ENCODE measurements around the gene FBXO39. TPM values are rescaled to one million over a fixed set of nuclear protein-coding genes. Genes with fewer than 3 reads are reported as not detected.

FBXO39 gene
- total and polyA plus RNA-seq, 2 donors (not counting 3 experiments of a cell fraction or from before 2014, with no cell fraction given) = 0.20 to 3.1 TPM

DNA sequence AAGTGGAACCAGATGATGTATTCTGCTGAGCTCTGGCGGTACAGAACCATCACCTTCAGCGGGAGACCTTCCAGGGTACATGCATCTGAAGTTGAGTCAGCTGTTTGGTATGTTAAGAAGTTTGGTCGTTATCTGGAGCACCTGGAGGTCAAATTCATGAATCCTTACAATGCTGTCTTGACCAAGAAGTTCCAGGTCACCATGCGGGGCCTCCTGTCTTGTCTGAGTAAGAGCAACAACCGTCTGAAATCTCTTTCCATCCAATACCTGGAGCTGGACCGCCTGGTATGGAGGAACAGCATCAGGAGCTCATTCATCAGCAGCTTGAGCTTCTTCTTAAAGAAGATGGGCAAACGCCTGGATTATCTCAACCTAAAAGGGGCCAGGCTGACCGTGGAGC, 4.0 kb downstream of the FBXO39 start:
- no peak overlapping the region for H3K9ac ChIP-seq (replicated peaks; ENCODE audit: extremely low read depth, insufficient read depth, low read length)
- intact Hi-C loops (cut with micrococcal nuclease) = no loop called here
- no peaks in the 10 kb centered on the region for H3K9me3 ChIP-seq (replicated peaks; ENCODE audit: control insufficient read depth, insufficient read depth, low read length)
- no peak for TF ChIP-seq CTCF (IDR thresholded peaks at IDR 0.05; ENCODE audit: extremely low read depth in 1 of 2, insufficient read depth in 1 of 2, low read depth in 1 of 2, low read length in 2 of 2)
- no peak for TF ChIP-seq GATA2 (IDR thresholded peaks at IDR 0.05; ENCODE audit: insufficient read depth, insufficient read length, low read depth, low read length)
- no peak for TF ChIP-seq MAX (IDR thresholded peaks at IDR 0.05; ENCODE audit: insufficient read depth, insufficient read length)
- no peak for TF ChIP-seq POLR2AphosphoS5 (IDR thresholded peaks at IDR 0.05; ENCODE audit: insufficient read depth, low read depth, low read length)
- no peak for TF ChIP-seq FOS (IDR thresholded peaks at IDR 0.05; ENCODE audit: borderline replicate concordance, insufficient read depth, low read length)
- TF ChIP-seq POLR2A (IDR thresholded peaks at IDR 0.05; ENCODE audit: low read depth, low read length) = no peak
- TF ChIP-seq EZH2 (IDR thresholded peaks at IDR 0.05; ENCODE audit: borderline replicate concordance, low read depth, low read length, severe bottlenecking) = no peak
- no peak for TF ChIP-seq JUN (IDR thresholded peaks at IDR 0.05; ENCODE audit: borderline replicate concordance, insufficient read depth, insufficient read length, low read depth)
- no peak for TF ChIP-seq MYC (IDR thresholded peaks at IDR 0.05; ENCODE audit: low read depth, low read length)
- no TSS peak for BruUV-seq (replicated peaks)
- FAIRE-seq = no peak
- POLR2A ChIA-PET = no interaction called here
- H3K4me3 ChIP-seq (replicated peaks in 1 of 3; ENCODE audit: insufficient read depth in 1 of 3, low read depth in 1 of 3, low read length in 3 of 3) = no peak overlapping the region
- H3K4me1 ChIP-seq (ENCODE audit: control insufficient read depth, extremely low read depth, insufficient read depth, low read length) = no peaks in the 10 kb centered on the region
- no peaks in the 10 kb centered on the region for H3K36me3 ChIP-seq (ENCODE audit: control insufficient read depth in 2 of 2, extremely low read depth in 1 of 2, insufficient read depth in 2 of 2, low read length in 2 of 2)
- H3K4me2 ChIP-seq (ENCODE audit: insufficient read depth, low read length) = no peak overlapping the region
- no peak overlapping the region for H3K27ac ChIP-seq (ENCODE audit: insufficient read depth, low read depth, low read length)
- H3K9me1 ChIP-seq (replicated peaks; ENCODE audit: control insufficient read depth, extremely low read depth, insufficient read depth, low read length) = no peaks in the 10 kb centered on the region
- no peak overlapping the region for H2AFZ ChIP-seq (ENCODE audit: low read depth, low read length)
- peaks cover 8 to 36% of the 10 kb centered on the region in 2 experiments for H3K27me3 ChIP-seq (ENCODE audit: control insufficient read depth in 2 of 2, insufficient read depth in 2 of 2, low read length in 2 of 2)
- no peaks in the 10 kb centered on the region for H4K20me1 ChIP-seq (replicated peaks; ENCODE audit: control insufficient read depth, extremely low read depth, insufficient read depth, low read length)
- no peaks in the 10 kb centered on the region for H3K79me2 ChIP-seq (ENCODE audit: control insufficient read depth, insufficient read depth, low read length)
- dilution Hi-C loops (cut with MboI; ENCODE audit: extremely low pct_ligation_motif_present, low sequenced_read_pairs) = no loop called here
- CTCF ChIA-PET = interaction anchor here (1.3 kb wide), 2 partner anchors 30 to 114 kb away, joined by 3 to 4 read pairs; no protein-coding TSS in a partner anchor
- DNase-seq (ENCODE audit: low read depth, low spot score) = no peak

Measured in endothelial cell of umbilical vein (primary cell).